Spleen (tissue), 11 donors: ENCODE data around the gene DNER. TPM values are rescaled to one million over a fixed set of nuclear protein-coding genes. Genes with fewer than 3 reads are reported as not detected.

Source experiments
- DNase-seq: peaks from one replicate; pipeline ENCODE4 v3.0.0-alpha.2; 2020
- H3K27ac ChIP-seq, 8 donors: fragments of 200-600 bp; sonication (generic) in 7 of 8; 1 replicate in 4 of 8; 2 replicates in 4 of 8; pipeline versions ENCODE4 v1.5.0 to v1.8.0; 2016 to 2021; ENCODE audit warnings: inconsistent platforms in 4 of 8, mild to moderate bottlenecking in 4 of 8, moderate library complexity in 1 of 8
- H3K27me3 ChIP-seq, 7 donors: fragments of 200-600 bp; sonication (generic) in 6 of 7; replicated peaks in 1 of 7; 1 replicate in 4 of 7; 2 replicates in 3 of 7; pipeline versions ENCODE4 v1.5.0 to v1.8.0; 2016 to 2021; ENCODE audit warnings: inconsistent platforms in 3 of 7, mild to moderate bottlenecking in 1 of 7
- H3K36me3 ChIP-seq, 6 donors: fragments of 200-600 bp; sonication (generic) in 5 of 6; 1 replicate in 4 of 6; 2 replicates in 2 of 6; pipeline versions ENCODE4 v1.5.0 to v1.8.0; 2016 to 2021; ENCODE audit warnings: inconsistent platforms in 2 of 6
- H3K4me1 ChIP-seq, 6 donors: fragments of 200-600 bp; sonication (generic) in 5 of 6; 1 replicate in 3 of 6; 2 replicates in 3 of 6; pipeline versions ENCODE4 v1.5.0 to v1.8.0; 2016 to 2021; ENCODE audit warnings: inconsistent platforms in 3 of 6
- H3K4me3 ChIP-seq, 8 donors: fragments of 200-600 bp; sonication (generic) in 7 of 8; 1 replicate in 4 of 8; 2 replicates in 4 of 8; pipeline versions ENCODE4 v1.5.0 to v1.8.0; 2016 to 2021; ENCODE audit warnings: inconsistent platforms in 4 of 8, mild to moderate bottlenecking in 4 of 8, moderate library complexity in 2 of 8
- H3K9me3 ChIP-seq, 8 donors: fragments of 200-600 bp; sonication (generic) in 7 of 8; 1 replicate in 4 of 8; 2 replicates in 4 of 8; pipeline versions ENCODE4 v1.5.0 to v1.8.0; 2016 to 2021; ENCODE audit warnings: inconsistent platforms in 4 of 8
- CTCF ChIP-seq, 11 experiments: fragments of 200-600 bp in 7 of 11; fragments of 450-650 bp in 4 of 11; sonication (generic) in 4 of 11; IDR thresholded peaks in 8 of 11; conservative IDR thresholded peaks in 3 of 11; 1 replicate in 7 of 11; 2 replicates in 4 of 11; pipeline versions ENCODE4 v1.4.0 to v1.8.0; 2016 to 2021; ENCODE audit warnings: antibody characterized with exemption in 11 of 11, inconsistent platforms in 4 of 11, mild to moderate bottlenecking in 1 of 11
- POLR2A ChIP-seq, 3 donors: fragments of 450-650 bp; IDR thresholded peaks; one replicate each; pipeline ENCODE4 v1.5.1; 2017; ENCODE audit warnings: antibody characterized with exemption in 3 of 3, mild to moderate bottlenecking in 1 of 3
- POLR2AphosphoS5 ChIP-seq, 3 donors: sonication (generic); formaldehyde crosslinking; IDR thresholded peaks; one replicate each; pipeline ENCODE4 v1.5.1; 2017; ENCODE audit warnings: antibody characterized with exemption in 3 of 3
- WGBS, 5 donors: extraction: QIAGEN DNeasy Blood & Tissue Kit in 3 of 5; methylation state at CpG; one replicate each; pipeline versions ENCODE4 v1.1.5 to v1.1.7; 2013 to 2018; 5-methylcytosine and 5-hydroxymethylcytosine counted together
- intact Hi-C: fragments of 100-400 bp; cut with DNase I; formaldehyde crosslinking; loops from one replicate; pipeline ENCODE4 v1.15.0; 2023; ENCODE audit warnings: low total_unique reads
- polyA plus RNA-seq, 3 donors: library from polyadenylated mRNA; stranded (reverse); fragments of 200-250 nt; gene quantifications; one replicate each; pipeline ENCODE4 v1.2.1, GENCODE V29; 2013
- total RNA-seq, 7 donors: library from RNA; depleted of rRNA in 3 of 7; stranded (reverse); fragments of >200 nt in 3 of 7; fragmentation: NEBNext Ultra II Directional in 4 of 7; extraction: Animal tissue kit (Norgen Biotek cat#: 25700) in 4 of 7; gene quantifications; one replicate each; pipeline versions ENCODE4 v1.1.0 to v1.2.1, GENCODE V29; 2016 to 2021
- donor health status: healthy with polysubstance abuse.
- donor health status: DM: no; HTN: no; CAD: no; lungs with moderate emphysema.
- donor health status: DM: no; HTN: no; CAD: no.
- donor health status: Bipolar disorder and iron deficiency.
- donor health status: healthy.
- donor health status: DM: no; HTN: no; CAD: no.
- donor health status: DM: yes; HTN: yes; CAD: no.

Gene DNER
- total and polyA plus RNA-seq, 10 donors: 0.03 to 0.58 (median 0.26) TPM; not detected in 3

- Histone ChIP-seq H3K27me3 (no peaks in the 10 kb centered on the region), H3K36me3 (no peaks in the 10 kb centered on the region), H3K4me3 (no peak overlapping the region), H3K9me3 (no peaks in the 10 kb centered on the region), H3K4me1 (peaks cover 0 to 8% (median 0%) of the 10 kb centered on the region in 6 donors), H3K27ac (no peak overlapping the region)
- WGBS, 5 donors: 78 to 90% (median 83%) methylated on average over 3 of the region's 3 CpGs
- TF ChIP-seq CTCF (IDR thresholded peaks at IDR 0.05 in 8 of 11, conservative IDR thresholded peaks at IDR 0.05 in 3 of 11): no peak
- TF ChIP-seq POLR2A (IDR thresholded peaks at IDR 0.05): no peak
- intact Hi-C loops: no loop called here
- no peak for DNase-seq
Observed at GRCh38 chr2:229403296-229403695, 311.1 kb downstream of the DNER start.

- no peak for DNase-seq
- Histone ChIP-seq H3K27ac (no peak overlapping the region), H3K9me3 (peaks cover 0 to 17% (median 7%) of the 10 kb centered on the region in 8 donors), H3K36me3 (no peaks in the 10 kb centered on the region), H3K4me1 (no peaks in the 10 kb centered on the region), H3K27me3 (no peaks in the 10 kb centered on the region), H3K4me3 (no peak overlapping the region)
- TF ChIP-seq POLR2A (IDR thresholded peaks at IDR 0.05) (no peak), POLR2AphosphoS5 (IDR thresholded peaks at IDR 0.05) (no peak), CTCF (IDR thresholded peaks at IDR 0.05 in 8 of 11, conservative IDR thresholded peaks at IDR 0.05 in 3 of 11) (no peak)
- intact Hi-C loops: no loop called here
- WGBS, 5 donors: 69 to 86% (median 74%) methylated on average over 4 of the region's 4 CpGs
Observed at GRCh38 chr2:229401171-229401865, 313.0 kb downstream of the DNER start.

GRCh38 chr2:229393926-229394325 lies 320.4 kb downstream of the DNER start:
- intact Hi-C loops: no loop called here
- no peak for DNase-seq
- TF ChIP-seq CTCF (IDR thresholded peaks at IDR 0.05 in 8 of 11, conservative IDR thresholded peaks at IDR 0.05 in 3 of 11): no peak
- TF ChIP-seq POLR2A (IDR thresholded peaks at IDR 0.05): no peak
- no peak for TF ChIP-seq POLR2AphosphoS5 (IDR thresholded peaks at IDR 0.05)
- no peaks in the 10 kb centered on the region for H3K4me1 ChIP-seq
- no peak overlapping the region for H3K27ac ChIP-seq
- no peaks in the 10 kb centered on the region for H3K36me3 ChIP-seq
- H3K27me3 ChIP-seq: no peaks in the 10 kb centered on the region
- WGBS, 5 donors: 89 to 99% (median 90%) methylated on average over 4 of the region's 4 CpGs
- H3K9me3 ChIP-seq: peaks cover 0 to 53% (median 20%) of the 10 kb centered on the region in 8 donors
- no peak overlapping the region for H3K4me3 ChIP-seq

DNA sequence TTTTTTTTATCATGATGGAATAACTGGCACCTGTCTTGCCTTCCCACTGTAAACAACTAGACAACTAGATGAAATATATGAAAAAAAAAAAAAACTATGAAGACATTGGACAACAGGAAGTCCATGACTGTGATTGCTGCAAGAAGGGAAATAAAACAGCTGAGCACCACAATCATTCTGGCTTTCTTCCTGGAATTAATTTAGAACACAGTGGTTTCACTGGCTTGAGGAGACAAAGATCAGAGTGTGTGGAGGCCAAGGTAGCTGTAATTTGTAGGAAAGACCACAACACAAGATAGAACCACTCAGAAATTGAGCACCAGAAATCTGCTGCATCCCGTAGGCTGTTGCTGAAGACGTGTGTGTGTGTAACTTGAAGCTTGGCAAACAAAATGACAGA lies 322.2 kb downstream of the DNER start:
- TF ChIP-seq POLR2A (IDR thresholded peaks at IDR 0.05) (no peak), CTCF (IDR thresholded peaks at IDR 0.05 in 8 of 11, conservative IDR thresholded peaks at IDR 0.05 in 3 of 11) (no peak), POLR2AphosphoS5 (IDR thresholded peaks at IDR 0.05) (no peak)
- no peak overlapping the region for H3K4me3 ChIP-seq
- 70 to 91% (median 75%) methylated on average over 2 of the region's 2 CpGs for WGBS, 5 donors
- no peaks in the 10 kb centered on the region for H3K4me1 ChIP-seq
- intact Hi-C loops: no loop called here
- no peak for DNase-seq
- H3K9me3 ChIP-seq: peaks cover 0 to 45% (median 14%) of the 10 kb centered on the region in 8 donors
- no peaks in the 10 kb centered on the region for H3K27me3 ChIP-seq
- peak overlapping the region in 4 of 8 donors; percentile 10 to 66 (median 30) for H3K27ac ChIP-seq
- no peaks in the 10 kb centered on the region for H3K36me3 ChIP-seq
